Skin epidermis (tissue), 12 donors: ENCODE results near the gene CENPN.

Experiments used
- H3K27ac ChIP-seq, 21 experiments: fragments of 200-600 bp; sonication (generic) in 11 of 21; one replicate each; pipeline ENCODE4 v1.5.0; 2020; ENCODE audit warnings: mild to moderate bottlenecking in 3 of 21, inconsistent platforms in 2 of 21, moderate library complexity in 2 of 21
- H3K4me3 ChIP-seq, 7 experiments: fragments of 200-600 bp; sonication (generic) in 2 of 7; one replicate each; pipeline ENCODE4 v1.5.0; 2020; ENCODE audit warnings: inconsistent platforms in 2 of 7, mild to moderate bottlenecking in 2 of 7, moderate library complexity in 1 of 7

CENPN gene

GRCh38 chr16:80990577-80990976 lies 16.4 kb upstream of the CENPN start:
- H3K4me3 ChIP-seq = no peak overlapping the region
- no peak overlapping the region for H3K27ac ChIP-seq

DNA sequence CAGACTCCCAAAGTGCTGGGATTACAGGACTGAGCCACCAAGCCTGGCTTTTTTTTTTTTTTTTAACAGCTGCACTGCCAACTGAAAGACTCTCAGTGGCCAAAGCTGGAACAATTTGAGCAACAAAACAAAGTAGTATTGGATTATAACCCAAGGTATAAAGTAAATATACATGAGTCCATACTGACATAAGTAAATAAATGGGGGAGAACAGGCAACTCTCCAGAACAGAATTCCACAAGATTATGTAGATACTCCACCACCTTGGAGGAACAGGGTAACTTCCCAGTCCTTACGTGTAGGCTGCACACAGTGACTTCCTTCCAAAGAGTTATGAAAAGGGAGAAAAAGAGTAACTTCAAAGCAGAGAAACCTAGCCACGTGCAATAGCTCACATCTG lies 16.0 kb upstream of the CENPN start:
- Histone ChIP-seq H3K4me3 (no peak overlapping the region), H3K27ac (no peak overlapping the region)

DNA sequence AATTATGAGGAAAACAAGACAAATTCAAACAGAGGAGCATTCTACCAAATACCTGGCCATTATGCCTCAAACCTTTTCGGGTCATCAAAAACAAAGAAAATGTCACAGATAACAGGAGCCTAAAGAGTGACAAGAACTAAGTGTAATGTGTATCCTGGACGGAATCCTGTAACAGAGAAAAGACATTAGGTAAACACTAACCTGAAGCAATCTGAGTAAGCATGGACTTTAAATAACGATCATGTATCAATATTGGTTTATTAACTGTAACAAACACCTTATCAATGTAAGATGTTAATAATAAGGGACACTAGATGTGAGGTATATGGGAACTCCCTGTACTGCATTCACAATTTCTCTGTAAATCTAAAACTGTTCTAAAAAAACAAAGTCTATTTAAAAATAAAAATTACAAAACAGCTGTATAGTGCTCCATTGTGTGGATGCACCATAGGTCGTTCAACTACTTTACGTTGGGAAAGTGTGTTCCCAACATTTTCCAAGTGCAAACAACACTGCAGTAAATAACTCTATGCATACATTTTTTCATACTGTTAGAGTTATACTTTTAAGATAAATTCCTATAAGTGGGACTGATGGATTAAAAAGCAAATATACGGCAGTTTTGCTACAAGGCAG lies 15.1 kb upstream of the CENPN start:
- Histone ChIP-seq H3K4me3 (no peak overlapping the region), H3K27ac (no peak overlapping the region)

DNA sequence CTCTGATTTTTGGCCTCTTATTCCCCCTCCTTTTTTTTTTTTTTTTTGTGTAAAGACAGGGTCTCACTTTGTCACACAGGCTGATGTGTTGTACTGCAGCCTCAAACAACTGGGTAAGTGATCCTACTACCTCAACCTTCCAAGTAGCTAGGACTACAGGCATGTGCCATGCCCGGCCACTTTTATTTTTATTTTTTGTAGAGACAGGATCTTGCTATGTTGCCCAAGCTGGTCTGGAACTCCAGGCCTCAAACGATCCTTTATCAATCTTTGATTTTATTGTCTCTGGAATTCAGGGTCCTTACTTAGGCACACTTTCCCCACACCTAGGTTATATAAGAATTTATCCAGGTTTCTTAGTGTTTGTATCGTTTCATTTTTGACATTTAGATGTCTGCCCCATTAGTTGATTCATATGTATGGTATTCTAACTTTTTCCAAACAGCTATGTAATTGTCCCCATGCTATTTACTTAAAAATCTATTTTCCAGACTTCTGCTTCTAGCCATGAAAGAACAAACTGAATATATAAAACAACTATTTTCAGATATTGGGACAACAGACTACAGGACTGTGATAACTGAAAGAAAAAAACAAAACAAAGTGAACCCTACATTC lies 14.2 kb upstream of the CENPN start:
- H3K27ac ChIP-seq = peak overlapping the region in 8 of 21 experiments; percentile 9 to 67 (median 50)

GRCh38 chr16:80993307-80993706 lies 13.7 kb upstream of the CENPN start:
- no peak overlapping the region for H3K4me3 ChIP-seq
- peak overlapping the region in 8 of 21 experiments; percentile 9 to 67 (median 50) for H3K27ac ChIP-seq

More for the DNA sequence above, 14.2 kb upstream of the CENPN start:
- no peak overlapping the region for H3K4me3 ChIP-seq

DNA sequence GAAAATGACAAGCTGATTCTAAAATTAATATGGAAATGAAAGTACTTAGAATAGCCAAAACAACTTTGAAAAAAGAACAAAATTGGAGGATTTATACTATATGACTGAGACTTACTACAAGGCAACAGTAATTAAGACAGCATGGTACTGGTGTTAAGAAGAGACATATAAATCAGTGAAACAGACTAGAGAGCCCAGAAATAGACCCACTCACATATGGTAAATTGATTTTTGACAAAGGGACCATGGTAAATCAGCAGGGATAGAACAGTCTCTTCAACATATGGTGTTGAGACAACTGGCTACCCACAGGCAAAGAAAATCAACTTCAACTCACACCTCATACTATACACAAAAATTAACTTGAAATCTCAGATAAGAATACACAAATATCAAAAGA lies 13.2 kb upstream of the CENPN start:
- Histone ChIP-seq H3K27ac (peak overlapping the region in 3 of 21 experiments; percentile 37 to 53 (median 50)), H3K4me3 (no peak overlapping the region)

GRCh38 chr16:80994451-80994850 lies 12.6 kb upstream of the CENPN start:
- H3K4me3 ChIP-seq = no peak overlapping the region
- H3K27ac ChIP-seq = no peak overlapping the region

- H3K4me3 ChIP-seq = peak overlapping the region in 3 of 7 experiments; percentile 6 to 13 (median 11)
- H3K27ac ChIP-seq = peak overlapping the region in 10 of 21 experiments; percentile 8 to 82 (median 59)
Measured at GRCh38 chr16:80996688-80997138, 10.3 kb upstream of the CENPN start.

DNA sequence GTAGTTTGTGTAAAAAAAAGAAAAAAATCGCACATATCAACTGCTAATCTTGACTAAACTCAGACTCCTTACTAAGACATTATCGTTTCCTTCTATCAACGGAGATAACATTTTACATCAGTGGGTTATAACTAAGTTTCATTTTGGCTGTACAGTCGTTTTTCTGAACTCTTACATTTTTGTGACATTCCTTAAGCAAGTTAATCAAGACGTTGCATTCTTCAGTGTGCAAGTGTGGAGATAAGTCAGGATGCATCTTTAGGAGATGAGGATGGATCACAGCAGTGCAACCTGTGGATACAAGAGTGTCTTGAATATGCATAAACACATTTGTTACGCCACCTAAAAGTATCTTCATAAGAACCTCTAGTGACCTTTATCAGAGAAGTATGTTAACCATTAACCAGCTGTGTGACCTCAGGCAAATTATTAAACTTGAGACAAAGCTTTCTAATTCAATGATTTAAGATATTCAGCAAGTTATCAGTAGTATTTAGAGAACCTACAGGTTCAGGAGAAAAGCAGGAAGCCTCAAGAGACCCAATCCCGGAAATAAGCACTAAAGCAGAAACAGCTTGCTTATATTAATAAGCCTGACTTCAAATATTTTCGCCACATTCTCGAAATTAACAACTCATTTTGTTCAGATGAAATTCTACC lies 9.7 kb upstream of the CENPN start:
- peak overlapping the region in 13 of 21 experiments; percentile 8 to 82 (median 56) for H3K27ac ChIP-seq
- peak overlapping the region in 5 of 7 experiments; percentile 2 to 13 (median 6) for H3K4me3 ChIP-seq

DNA sequence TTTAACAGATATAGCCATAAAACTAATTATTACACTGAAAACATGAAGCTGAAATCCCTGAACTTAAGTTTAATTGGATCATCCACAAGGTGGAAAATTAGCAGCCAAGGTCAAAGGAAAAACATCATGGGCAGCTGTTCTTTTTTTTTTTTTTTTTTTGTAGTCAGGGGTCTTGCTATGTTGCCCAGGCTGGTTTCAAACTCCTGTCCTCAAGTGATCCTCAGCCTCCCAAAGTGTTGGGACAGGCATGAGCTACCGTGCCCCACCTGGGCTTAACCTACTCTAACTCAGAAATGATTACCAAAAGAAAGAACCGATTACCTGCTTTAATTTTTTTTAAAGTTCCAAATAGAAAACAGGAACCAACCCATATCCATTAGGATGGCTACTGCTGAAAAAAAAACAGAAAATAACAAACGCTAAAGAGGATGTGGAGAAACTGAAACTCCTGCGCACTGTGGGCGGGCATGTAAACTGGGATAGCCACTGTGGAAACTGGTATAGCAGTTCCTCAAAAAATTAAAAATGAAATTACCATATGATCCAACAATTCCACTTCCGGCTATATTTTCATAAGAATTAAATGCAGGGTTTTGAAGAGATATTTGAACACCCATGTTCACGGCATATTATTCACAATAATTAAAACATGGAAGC lies 8.9 kb upstream of the CENPN start:
- peak overlapping the region in 1 of 7 experiments; percentile 0 for H3K4me3 ChIP-seq
- peak overlapping the region in 9 of 21 experiments; percentile 8 to 82 (median 56) for H3K27ac ChIP-seq

GRCh38 chr16:81000873-81001272 lies 6.1 kb upstream of the CENPN start:
- Histone ChIP-seq H3K4me3 (no peak overlapping the region), H3K27ac (no peak overlapping the region)

DNA sequence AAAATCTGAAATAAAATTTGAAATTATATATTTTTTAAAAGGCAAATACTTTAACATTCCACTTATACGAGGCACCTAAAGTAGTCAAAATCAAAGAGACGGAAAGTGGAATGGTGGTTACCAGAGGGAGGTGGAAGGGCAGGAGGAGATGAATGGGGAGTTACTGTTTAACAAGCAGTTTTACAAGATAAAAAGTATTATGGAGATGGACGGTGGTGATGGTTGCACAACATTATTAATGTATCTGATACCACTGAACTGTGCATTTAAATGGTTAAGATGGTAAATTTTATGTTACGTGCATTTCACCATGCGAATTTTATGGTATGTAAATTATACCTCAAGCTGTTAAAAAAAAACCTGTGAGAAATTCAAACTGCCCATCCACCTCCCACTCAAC lies 5.7 kb upstream of the CENPN start:
- H3K27ac ChIP-seq = no peak overlapping the region
- H3K4me3 ChIP-seq = no peak overlapping the region

DNA sequence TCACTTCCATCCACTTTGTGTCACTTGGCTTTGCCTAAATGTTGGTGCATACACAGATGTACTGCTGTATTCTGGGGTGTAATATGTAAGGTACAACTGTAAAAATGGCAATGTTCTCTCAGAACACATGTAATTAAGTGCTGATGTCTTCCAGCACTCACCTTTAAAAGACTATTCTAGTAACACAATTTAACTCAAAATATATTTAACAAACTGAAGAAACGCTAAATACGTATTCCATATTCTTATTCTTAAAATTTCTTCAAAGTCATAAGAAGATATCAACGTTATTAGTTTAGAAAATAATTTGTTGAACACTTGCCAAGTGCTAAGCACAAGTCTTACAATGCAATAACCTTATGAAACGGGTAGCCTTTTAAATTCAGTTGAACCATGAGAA lies 4.0 kb upstream of the CENPN start:
- H3K4me3 ChIP-seq = no peak overlapping the region
- peak overlapping the region in 2 of 21 experiments; percentile 41 to 63 for H3K27ac ChIP-seq

GRCh38 chr16:81003610-81004460 lies 3.2 kb upstream of the CENPN start:
- Histone ChIP-seq H3K4me3 (peak overlapping the region in 3 of 7 experiments; percentile 2 to 34 (median 15)), H3K27ac (peak overlapping the region in 15 of 21 experiments; percentile 6 to 76 (median 41))

GRCh38 chr16:81004646-81005353 lies 2.2 kb upstream of the CENPN start:
- Histone ChIP-seq H3K27ac (peak overlapping the region in 15 of 21 experiments; percentile 6 to 76 (median 41)), H3K4me3 (peak overlapping the region in 3 of 7 experiments; percentile 2 to 92 (median 15))

- peak overlapping the region; percentile 92 to 99 (median 97) for H3K4me3 ChIP-seq
Measured at GRCh38 chr16:81005610-81006161, 1.3 kb upstream of the CENPN start.

GRCh38 chr16:81006211-81006812 lies 702 bp upstream of the CENPN start:
- H3K27ac ChIP-seq = peak overlapping the region; percentile 27 to 100 (median 99)
- H3K4me3 ChIP-seq = peak overlapping the region; percentile 92 to 99 (median 97)

More at GRCh38 chr16:81005610-81006161, 1.3 kb upstream of the CENPN start:
- H3K27ac ChIP-seq = peak overlapping the region in 18 of 21 experiments; percentile 95 to 100 (median 99)

DNA sequence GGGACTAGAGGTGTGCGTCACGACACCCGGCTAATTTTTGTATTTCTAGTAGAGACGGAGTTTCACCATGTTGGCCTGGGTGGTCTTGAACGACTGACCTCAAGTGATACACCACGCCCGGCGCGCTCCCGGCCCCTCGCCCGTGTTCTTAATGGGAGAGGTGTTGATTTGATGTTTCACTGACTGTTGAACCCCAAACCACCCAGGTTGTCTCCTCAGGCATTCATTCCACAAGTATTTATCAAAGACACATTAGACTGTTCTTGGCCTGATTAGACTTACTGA lies 1.4 kb downstream of the CENPN start:
- H3K4me3 ChIP-seq = peak overlapping the region in 6 of 7 experiments; percentile 92 to 99 (median 98)

More for the DNA sequence above, 1.4 kb downstream of the CENPN start:
- H3K27ac ChIP-seq = peak overlapping the region in 11 of 21 experiments; percentile 95 to 100 (median 99)
